Measurements from ENCODE around the gene AP2M1. TPM values are rescaled to one million over a fixed set of nuclear protein-coding genes. Genes with fewer than 3 reads are reported as not detected.

AP2M1 gene
- total and polyA plus RNA-seq, 2 of the 13 experiments (the other 11 are each of a cell fraction or from before 2014, with no cell fraction given) = 126 to 146 TPM

DNA sequence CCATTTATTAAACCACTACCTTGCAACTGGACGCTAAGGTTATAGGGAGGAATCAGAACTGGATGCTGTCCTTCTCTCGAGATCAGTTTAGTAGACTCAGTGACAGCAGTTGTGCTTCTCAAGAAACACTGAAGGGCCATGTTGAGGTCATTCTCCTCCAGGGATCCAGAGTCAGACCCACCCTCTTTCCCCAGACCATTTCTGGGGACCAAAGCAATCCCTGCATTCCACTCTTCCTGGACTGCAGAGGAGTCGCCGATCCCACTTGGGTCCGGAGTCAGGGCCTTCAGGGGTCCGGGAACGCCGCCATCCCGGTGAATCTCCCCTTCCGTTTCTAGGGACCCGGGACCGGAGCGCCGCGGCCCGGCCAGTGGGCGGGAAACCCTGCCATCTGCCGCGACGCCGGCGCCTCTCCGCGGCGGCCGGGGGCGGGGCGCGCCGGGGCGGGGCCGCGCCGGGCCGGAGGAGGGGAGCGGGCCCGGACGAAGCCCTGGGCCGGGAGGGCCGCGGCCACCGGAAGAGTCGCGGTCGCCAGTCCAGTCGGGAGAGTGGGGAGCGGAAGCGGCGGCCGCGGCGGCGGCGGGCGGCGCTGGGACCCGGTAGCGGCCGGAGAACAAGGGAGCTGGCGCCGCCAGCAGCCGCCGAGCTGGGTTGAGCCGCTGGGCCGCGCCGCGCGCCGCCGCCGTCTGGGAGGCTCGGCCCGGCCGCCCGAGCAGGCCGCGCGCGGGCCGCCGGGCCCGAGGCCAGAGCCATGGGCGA is 19.6 kb upstream of the AP2M1 start, which contains the start of gene DVL3 (continued):
- no peak for TF ChIP-seq MAFG (CRISPR knock-in tag; IDR thresholded peaks at IDR 0.05)
- no peak for TF ChIP-seq YEATS2 (CRISPR knock-in tag; IDR thresholded peaks at IDR 0.05; ENCODE audit: borderline replicate concordance)
- no peak for TF ChIP-seq RFXANK (CRISPR knock-in tag; IDR thresholded peaks at IDR 0.05)
- no peak for TF ChIP-seq PCBP2 (optimal IDR thresholded peaks at IDR 0.05; ENCODE audit: low read depth, low read length, poor library complexity, severe bottlenecking)
- TF ChIP-seq, protein P1, sequence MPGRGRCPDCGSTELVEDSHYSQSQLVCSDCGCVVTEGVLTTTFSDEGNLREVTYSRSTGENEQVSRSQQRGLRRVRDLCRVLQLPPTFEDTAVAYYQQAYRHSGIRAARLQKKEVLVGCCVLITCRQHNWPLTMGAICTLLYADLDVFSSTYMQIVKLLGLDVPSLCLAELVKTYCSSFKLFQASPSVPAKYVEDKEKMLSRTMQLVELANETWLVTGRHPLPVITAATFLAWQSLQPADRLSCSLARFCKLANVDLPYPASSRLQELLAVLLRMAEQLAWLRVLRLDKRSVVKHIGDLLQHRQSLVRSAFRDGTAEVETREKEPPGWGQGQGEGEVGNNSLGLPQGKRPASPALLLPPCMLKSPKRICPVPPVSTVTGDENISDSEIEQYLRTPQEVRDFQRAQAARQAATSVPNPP (CRISPR knock-in tag; IDR thresholded peaks at IDR 0.05) = no peak
- no peak for TF ChIP-seq PAWR (CRISPR knock-in tag; IDR thresholded peaks at IDR 0.05; ENCODE audit: borderline replicate concordance)
- TF ChIP-seq, protein P2, sequence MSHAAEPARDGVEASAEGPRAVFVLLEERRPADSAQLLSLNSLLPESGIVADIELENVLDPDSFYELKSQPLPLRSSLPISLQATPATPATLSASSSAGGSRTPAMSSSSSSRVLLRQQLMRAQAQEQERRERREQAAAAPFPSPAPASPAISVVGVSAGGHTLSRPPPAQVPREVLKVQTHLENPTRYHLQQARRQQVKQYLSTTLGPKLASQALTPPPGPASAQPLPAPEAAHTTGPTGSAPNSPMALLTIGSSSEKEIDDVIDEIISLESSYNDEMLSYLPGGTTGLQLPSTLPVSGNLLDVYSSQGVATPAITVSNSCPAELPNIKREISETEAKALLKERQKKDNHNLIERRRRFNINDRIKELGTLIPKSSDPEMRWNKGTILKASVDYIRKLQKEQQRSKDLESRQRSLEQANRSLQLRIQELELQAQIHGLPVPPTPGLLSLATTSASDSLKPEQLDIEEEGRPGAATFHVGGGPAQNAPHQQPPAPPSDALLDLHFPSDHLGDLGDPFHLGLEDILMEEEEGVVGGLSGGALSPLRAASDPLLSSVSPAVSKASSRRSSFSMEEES (CRISPR knock-in tag; IDR thresholded peaks at IDR 0.05) = no peak
- TF ChIP-seq ESRRA (CRISPR knock-in tag; IDR thresholded peaks at IDR 0.05; ENCODE audit: low read depth) = 0 out of 2 replicates have a peak, but pooled peaks have one; percentile 5
- no peak for TF ChIP-seq ZNF678 (CRISPR knock-in tag; IDR thresholded peaks at IDR 0.05)
- TF ChIP-seq KLF13 (CRISPR knock-in tag; IDR thresholded peaks at IDR 0.05) = no peak
- TF ChIP-seq KLF6 (CRISPR knock-in tag; IDR thresholded peaks at IDR 0.05) = 0 out of 2 replicates have a peak, but pooled peaks have one; percentile 16
- TF ChIP-seq ZNF652 (CRISPR knock-in tag; IDR thresholded peaks at IDR 0.05; ENCODE audit: borderline replicate concordance, low read depth) = no peak
- no peak for TF ChIP-seq MAFK (conservative IDR thresholded peaks at IDR 0.05 in 1 of 2, IDR thresholded peaks at IDR 0.05 in 1 of 2; ENCODE audit: low read length in 2 of 2)
- no peak for TF ChIP-seq LCORL (IDR thresholded peaks at IDR 0.05)
- no peak for TF ChIP-seq LCORL (CRISPR knock-in tag; IDR thresholded peaks at IDR 0.05)
- TF ChIP-seq ZNF44 (CRISPR knock-in tag; IDR thresholded peaks at IDR 0.05) = no peak
- no peak for TF ChIP-seq SIN3B (IDR thresholded peaks at IDR 0.05; ENCODE audit: low read length)
- TF ChIP-seq XRCC5 (optimal IDR thresholded peaks at IDR 0.05; ENCODE audit: low read length) = no peak
- no peak for TF ChIP-seq JDP2 (CRISPR knock-in tag; IDR thresholded peaks at IDR 0.05; ENCODE audit: borderline replicate concordance)
- no peak for TF ChIP-seq SOX13 (IDR thresholded peaks at IDR 0.05)
- no peak for TF ChIP-seq SOX13 (CRISPR knock-in tag; conservative IDR thresholded peaks at IDR 0.05 in 1 of 2, IDR thresholded peaks at IDR 0.05 in 1 of 2)
- no peak for TF ChIP-seq ZNF138 (CRISPR knock-in tag; IDR thresholded peaks at IDR 0.05; ENCODE audit: low read depth)
- no peak for TF ChIP-seq ARID2 (CRISPR knock-in tag; IDR thresholded peaks at IDR 0.05; ENCODE audit: borderline replicate concordance)
- TF ChIP-seq CEBPG (CRISPR knock-in tag; IDR thresholded peaks at IDR 0.05) = no peak
- TF ChIP-seq BORCS8-MEF2B (CRISPR knock-in tag; IDR thresholded peaks at IDR 0.05) = no peak
- no peak for TF ChIP-seq RCOR2 (CRISPR knock-in tag; IDR thresholded peaks at IDR 0.05)
- TF ChIP-seq SP1 (IDR thresholded peaks at IDR 0.05) = no peak
- TF ChIP-seq SP1 (CRISPR knock-in tag; IDR thresholded peaks at IDR 0.05) = no peak
